Vagina (tissue), 2 donors: Measurements from ENCODE around the gene OXA1L. TPM values are rescaled to one million over a fixed set of nuclear protein-coding genes. Genes with fewer than 3 reads are reported as not detected.
A peak's percentile ranks its signal among the peaks of the same experiment; 100 is the strongest.
"Not testable (repeated sequence)": the region's sequence is repeated elsewhere in the genome, so short reads cannot be mapped to it uniquely, and the experiment has no call there.

ENCODE experiments used
- DNase-seq, 2 donors: peaks; one replicate each; pipeline ENCODE4 v3.0.0-alpha.2; 2017; ENCODE audit errors: extremely low spot score in 2 of 2
- H3K27ac ChIP-seq: fragments of 200-600 bp; sonication (generic); one replicate; pipeline ENCODE4 v1.5.1; 2019
- H3K27me3 ChIP-seq: fragments of 200-600 bp; sonication (generic); one replicate; pipeline ENCODE4 v1.5.1; 2019
- H3K36me3 ChIP-seq, 2 donors: fragments of 200-600 bp; sonication (generic); one replicate each; pipeline ENCODE4 v1.5.1; 2017 to 2019
- H3K4me1 ChIP-seq: fragments of 200-600 bp; sonication (generic); one replicate; pipeline ENCODE4 v1.5.1; 2019
- H3K4me3 ChIP-seq, 2 donors: fragments of 200-600 bp; sonication (generic); 1 replicate in 1 of 2; 2 replicates in 1 of 2; pipeline ENCODE4 v1.5.1; 2016 to 2019
- H3K9me3 ChIP-seq: fragments of 200-600 bp; sonication (generic); one replicate; pipeline ENCODE4 v1.5.1; 2019
- CTCF ChIP-seq, 3 experiments: fragments of 450-650 bp in 2 of 3; fragments of 200-600 bp in 1 of 3; sonication (generic) in 1 of 3; IDR thresholded peaks; one replicate each; pipeline ENCODE4 v1.5.1; 2017 to 2019; ENCODE audit warnings: antibody characterized with exemption in 3 of 3, mild to moderate bottlenecking in 2 of 3, moderate library complexity in 2 of 3
- POLR2A ChIP-seq, 2 donors: fragments of 450-650 bp; IDR thresholded peaks; one replicate each; pipeline ENCODE4 v1.6.1; 2017; ENCODE audit warnings: antibody characterized with exemption in 2 of 2, mild to moderate bottlenecking in 2 of 2, moderate library complexity in 2 of 2
- POLR2AphosphoS5 ChIP-seq, 2 donors: sonication (generic); formaldehyde crosslinking; IDR thresholded peaks; one replicate each; pipeline ENCODE4 v1.9.0; 2017; ENCODE audit warnings: antibody characterized with exemption in 2 of 2, mild to moderate bottlenecking in 2 of 2, low read depth in 1 of 2; ENCODE audit not compliant: insufficient read depth in 1 of 2
- intact Hi-C: fragments of 100-400 bp; cut with DNase I; formaldehyde crosslinking; loops from one replicate; pipeline ENCODE4 v1.15.1; 2023
- total RNA-seq: library from RNA; depleted of rRNA; stranded (reverse); fragments of >200 nt; gene quantifications from one replicate; pipeline ENCODE4 v1.2.3, GENCODE V29; 2016

OXA1L gene
- total RNA-seq, 1 donor from 2014 or later: 90.8 TPM

DNA sequence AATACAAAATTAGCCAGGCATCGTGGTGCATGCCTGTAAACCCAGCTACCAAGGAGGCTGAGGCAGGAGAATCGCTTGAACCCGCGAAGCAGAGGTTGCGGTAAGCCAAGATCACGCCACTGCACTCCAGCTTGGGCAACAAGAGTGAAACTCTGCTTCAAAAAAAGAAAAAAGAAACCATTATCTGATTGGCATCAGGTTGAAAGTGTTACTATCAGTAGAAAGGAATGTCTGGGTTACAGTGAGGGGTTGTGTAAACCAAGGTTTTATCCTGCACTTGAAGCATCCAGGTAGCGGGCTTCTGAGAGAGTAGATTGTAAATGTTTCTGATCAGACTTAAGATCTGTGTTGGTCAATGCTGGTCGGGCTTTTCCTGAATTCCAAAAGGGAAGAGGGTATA is 14.1 kb upstream of the OXA1L start:
- Histone ChIP-seq H3K4me3 (no peak overlapping the region), H3K9me3 (no peaks in the 10 kb centered on the region), H3K36me3 (no peaks in the 10 kb centered on the region), H3K4me1 (no peaks in the 10 kb centered on the region), H3K27me3 (no peaks in the 10 kb centered on the region), H3K27ac (no peak overlapping the region)
- TF ChIP-seq POLR2AphosphoS5 (IDR thresholded peaks at IDR 0.05; ENCODE audit: insufficient read depth in 1 of 2, low read depth in 1 of 2): no peak
- intact Hi-C loops: no loop called here
- DNase-seq: no peak

GRCh38 chr14:22753586-22753985 is 12.9 kb upstream of the OXA1L start:
- Histone ChIP-seq H3K4me1 (no peaks in the 10 kb centered on the region), H3K9me3 (no peaks in the 10 kb centered on the region), H3K36me3 (no peaks in the 10 kb centered on the region), H3K4me3 (no peak overlapping the region), H3K27me3 (no peaks in the 10 kb centered on the region), H3K27ac (no peak overlapping the region)
- intact Hi-C loops: no loop called here
- TF ChIP-seq POLR2A (IDR thresholded peaks at IDR 0.05) (no peak), POLR2AphosphoS5 (IDR thresholded peaks at IDR 0.05; ENCODE audit: insufficient read depth in 1 of 2, low read depth in 1 of 2) (no peak)
- no peak for DNase-seq

- H3K9me3 ChIP-seq, H3K27me3 ChIP-seq, H3K27ac ChIP-seq, H3K36me3 ChIP-seq, intact Hi-C loops, DNase-seq, H3K4me1 ChIP-seq, H3K4me3 ChIP-seq: not testable (repeated sequence)
These were observed 8.4 kb upstream of the OXA1L start for GRCh38 chr14:22757972-22758650.

- H3K4me3 ChIP-seq: no peak overlapping the region
- TF ChIP-seq CTCF (IDR thresholded peaks at IDR 0.05) (no peak), POLR2A (IDR thresholded peaks at IDR 0.05) (no peak), POLR2AphosphoS5 (IDR thresholded peaks at IDR 0.05; ENCODE audit: insufficient read depth in 1 of 2, low read depth in 1 of 2) (no peak)
- no peaks in the 10 kb centered on the region for H3K27me3 ChIP-seq
- H3K27ac ChIP-seq: no peak overlapping the region
- peaks cover 4% of the 10 kb centered on the region for H3K9me3 ChIP-seq
- intact Hi-C loops: no loop called here
- peaks cover 0 to 10% of the 10 kb centered on the region in 2 donors for H3K36me3 ChIP-seq
- DNase-seq: no peak
- peaks cover 10% of the 10 kb centered on the region for H3K4me1 ChIP-seq
These were observed 4.8 kb upstream of the OXA1L start for GRCh38 chr14:22761734-22762133.

DNA sequence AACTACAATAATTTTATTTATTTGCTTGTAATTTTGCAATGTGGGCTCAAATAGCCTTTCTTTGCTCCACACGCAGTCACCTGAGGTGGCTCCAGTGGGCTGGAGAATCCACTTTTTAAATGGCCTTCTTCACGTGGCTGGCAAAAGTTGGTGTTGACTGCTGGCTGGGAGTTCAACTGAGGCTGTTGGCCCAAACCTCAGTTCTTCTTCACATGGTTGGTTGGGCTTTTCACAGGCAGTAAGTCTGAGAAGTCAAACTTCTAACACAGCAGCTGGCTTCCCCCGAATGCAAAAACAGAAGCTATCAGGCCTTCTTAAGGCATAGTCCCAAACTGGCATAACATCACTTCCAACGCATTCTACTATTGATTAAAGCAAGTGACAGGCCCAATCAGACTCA is 2.1 kb upstream of the OXA1L start:
- no peak overlapping the region for H3K27ac ChIP-seq
- DNase-seq: no peak
- intact Hi-C loops: no loop called here
- no peaks in the 10 kb centered on the region for H3K27me3 ChIP-seq
- TF ChIP-seq POLR2A (IDR thresholded peaks at IDR 0.05): no peak
- TF ChIP-seq CTCF (IDR thresholded peaks at IDR 0.05): no peak
- TF ChIP-seq POLR2AphosphoS5 (IDR thresholded peaks at IDR 0.05; ENCODE audit: insufficient read depth in 1 of 2, low read depth in 1 of 2): no peak
- H3K4me3 ChIP-seq: no peak overlapping the region
- peaks cover 0 to 26% of the 10 kb centered on the region in 2 donors for H3K36me3 ChIP-seq
- H3K4me1 ChIP-seq: peaks cover 26% of the 10 kb centered on the region
- H3K9me3 ChIP-seq: peaks cover 4% of the 10 kb centered on the region

DNA sequence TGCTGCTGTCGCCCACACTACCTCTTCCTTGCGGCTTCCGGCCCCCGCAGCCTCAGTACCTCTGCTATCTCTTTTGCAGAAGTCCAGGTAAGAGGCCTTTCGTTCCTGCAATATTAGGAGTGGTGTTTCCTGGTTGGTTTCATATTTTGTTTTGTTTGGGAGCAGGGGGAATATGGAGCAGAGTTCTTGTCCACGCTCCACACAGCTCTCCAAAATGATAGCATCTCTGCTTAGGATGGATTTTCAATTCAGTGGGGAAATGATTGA is 768 bp downstream of the OXA1L start:
- no peak for TF ChIP-seq POLR2A (IDR thresholded peaks at IDR 0.05)
- Histone ChIP-seq H3K27me3 (no peaks in the 10 kb centered on the region), H3K9me3 (no peaks in the 10 kb centered on the region), H3K27ac (peak overlapping the region; percentile 77), H3K36me3 (peaks cover 0 to 43% of the 10 kb centered on the region in 2 donors), H3K4me3 (peak overlapping the region; percentile 75 to 79), H3K4me1 (peaks cover 26% of the 10 kb centered on the region)
- DNase-seq: no peak
- intact Hi-C loops: no loop called here

- no peaks in the 10 kb centered on the region for H3K9me3 ChIP-seq
- H3K4me1 ChIP-seq: peaks cover 26% of the 10 kb centered on the region
- H3K36me3 ChIP-seq: peaks cover 0 to 50% of the 10 kb centered on the region in 2 donors
- intact Hi-C loops: no loop called here
- TF ChIP-seq POLR2A (IDR thresholded peaks at IDR 0.05): no peak
- TF ChIP-seq POLR2AphosphoS5 (IDR thresholded peaks at IDR 0.05; ENCODE audit: insufficient read depth in 1 of 2, low read depth in 1 of 2): no peak
- TF ChIP-seq CTCF (IDR thresholded peaks at IDR 0.05): no peak
- H3K27me3 ChIP-seq: no peaks in the 10 kb centered on the region
- H3K27ac ChIP-seq: no peak overlapping the region
- H3K4me3 ChIP-seq: no peak overlapping the region
- DNase-seq: no peak
These were observed 2.5 kb downstream of the OXA1L start for GRCh38 chr14:22768947-22769346.
